ENCODE data around the gene AFAP1L1. TPM values are rescaled to one million over a fixed set of nuclear protein-coding genes. Genes with fewer than 3 reads are reported as not detected.

The AFAP1L1 gene
- total and polyA plus RNA-seq, 10 of the 15 experiments (the other 5 are each of a cell fraction or from before 2014, with no cell fraction given), result 0.11 TPM; not detected in 9

DNA sequence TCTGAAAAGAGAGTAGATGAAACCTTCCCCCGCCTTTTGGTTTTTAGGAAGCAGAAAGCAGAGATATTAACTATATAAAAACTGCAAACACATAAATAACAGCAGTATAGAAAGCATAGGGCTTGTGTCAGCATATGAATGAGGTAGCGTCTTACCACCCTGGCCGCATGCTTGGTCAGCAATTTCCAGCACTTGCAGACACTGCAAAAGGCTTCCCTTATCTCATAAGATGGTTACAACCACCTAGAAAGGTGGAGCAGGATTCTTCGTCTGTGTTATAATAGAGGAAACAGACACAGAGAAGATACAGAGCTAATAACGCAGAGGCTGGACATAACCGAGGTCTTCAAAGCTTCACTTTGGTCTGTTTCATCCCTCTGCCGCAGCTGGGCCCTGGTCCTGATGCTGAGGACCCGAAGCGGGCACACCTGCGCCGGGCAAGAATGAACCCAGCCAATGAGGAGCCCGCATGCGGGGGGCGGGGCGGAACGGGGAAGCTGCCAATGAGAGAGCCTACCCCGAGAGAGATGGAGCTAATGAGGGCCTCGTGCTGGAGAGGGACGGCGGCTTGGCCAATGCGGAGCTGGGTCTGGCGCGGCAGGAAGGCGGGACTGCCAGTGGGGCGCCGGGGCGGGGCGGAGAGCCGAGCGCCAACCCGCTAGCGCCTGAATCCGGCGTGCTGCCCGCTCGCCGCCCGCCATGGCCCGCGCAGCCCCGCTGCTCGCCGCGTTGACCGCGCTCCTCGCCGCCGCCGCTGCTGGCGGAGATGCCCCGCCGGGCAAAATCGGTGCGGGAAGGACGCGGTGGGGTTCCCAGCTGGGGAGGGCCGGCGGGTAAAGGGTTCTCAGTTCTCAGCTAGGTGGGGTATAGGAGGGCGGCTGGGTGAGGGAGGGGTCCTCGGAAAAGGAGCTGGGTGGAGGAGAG lies 86.0 kb downstream of the AFAP1L1 start, which contains the start of gene PCYOX1L (continued):
- TF ChIP-seq, protein P1, sequence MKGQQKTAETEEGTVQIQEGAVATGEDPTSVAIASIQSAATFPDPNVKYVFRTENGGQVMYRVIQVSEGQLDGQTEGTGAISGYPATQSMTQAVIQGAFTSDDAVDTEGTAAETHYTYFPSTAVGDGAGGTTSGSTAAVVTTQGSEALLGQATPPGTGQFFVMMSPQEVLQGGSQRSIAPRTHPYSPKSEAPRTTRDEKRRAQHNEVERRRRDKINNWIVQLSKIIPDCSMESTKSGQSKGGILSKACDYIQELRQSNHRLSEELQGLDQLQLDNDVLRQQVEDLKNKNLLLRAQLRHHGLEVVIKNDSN (IDR thresholded peaks at IDR 0.05; ENCODE audit: borderline replicate concordance, extremely low read length, insufficient read depth, low read depth, low read length), result peak; percentile 21
- TF ChIP-seq, protein P2, sequence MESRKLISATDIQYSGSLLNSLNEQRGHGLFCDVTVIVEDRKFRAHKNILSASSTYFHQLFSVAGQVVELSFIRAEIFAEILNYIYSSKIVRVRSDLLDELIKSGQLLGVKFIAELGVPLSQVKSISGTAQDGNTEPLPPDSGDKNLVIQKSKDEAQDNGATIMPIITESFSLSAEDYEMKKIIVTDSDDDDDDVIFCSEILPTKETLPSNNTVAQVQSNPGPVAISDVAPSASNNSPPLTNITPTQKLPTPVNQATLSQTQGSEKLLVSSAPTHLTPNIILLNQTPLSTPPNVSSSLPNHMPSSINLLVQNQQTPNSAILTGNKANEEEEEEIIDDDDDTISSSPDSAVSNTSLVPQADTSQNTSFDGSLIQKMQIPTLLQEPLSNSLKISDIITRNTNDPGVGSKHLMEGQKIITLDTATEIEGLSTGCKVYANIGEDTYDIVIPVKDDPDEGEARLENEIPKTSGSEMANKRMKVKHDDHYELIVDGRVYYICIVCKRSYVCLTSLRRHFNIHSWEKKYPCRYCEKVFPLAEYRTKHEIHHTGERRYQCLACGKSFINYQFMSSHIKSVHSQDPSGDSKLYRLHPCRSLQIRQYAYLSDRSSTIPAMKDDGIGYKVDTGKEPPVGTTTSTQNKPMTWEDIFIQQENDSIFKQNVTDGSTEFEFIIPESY (IDR thresholded peaks at IDR 0.05), result no peak
- TF ChIP-seq CHD2 (IDR thresholded peaks at IDR 0.05; ENCODE audit: borderline replicate concordance, low read depth, low read length) (peak; percentile 95), CHD1 (IDR thresholded peaks at IDR 0.05; ENCODE audit: low read depth, low read length) (peak; percentile 90; the same call in 1 of the 2 replicates), MYC (IDR thresholded peaks at IDR 0.05; ENCODE audit: insufficient read depth, insufficient read length, insufficient replicate concordance, low read length, severe bottlenecking) (peak; percentile 75), BCL11A (IDR thresholded peaks at IDR 0.05; ENCODE audit: low read depth, low read length) (no peak), HDAC6 (IDR thresholded peaks at IDR 0.05; ENCODE audit: unreplicated experiment) (no peak), IKZF1 (conservative IDR thresholded peaks at IDR 0.05) (peak; percentile 66), BHLHE40 (IDR thresholded peaks at IDR 0.05; ENCODE audit: borderline replicate concordance in 1 of 2, low read depth in 2 of 2, low read length in 1 of 2) (peak; percentile 58 to 87), RUNX3 (IDR thresholded peaks at IDR 0.05; ENCODE audit: low read length) (peak; percentile 9; the same call in 1 of the 2 replicates), HDGF (IDR thresholded peaks at IDR 0.05) (peak; percentile 68), ATF7 (IDR thresholded peaks at IDR 0.05; ENCODE audit: low read depth) (peak; percentile 98), TBL1XR1 (IDR thresholded peaks at IDR 0.05; ENCODE audit: low read depth, low read length) (no peak), NR2C2 (IDR thresholded peaks at IDR 0.05; ENCODE audit: borderline replicate concordance, control insufficient read depth, insufficient read length, low read depth) (no peak), MYB (IDR thresholded peaks at IDR 0.05; ENCODE audit: borderline replicate concordance, low read depth, low read length) (no peak), POLR2AphosphoS2 (IDR thresholded peaks at IDR 0.05; ENCODE audit: low read depth, low read length) (no peak)
- TF ChIP-seq, protein P3, sequence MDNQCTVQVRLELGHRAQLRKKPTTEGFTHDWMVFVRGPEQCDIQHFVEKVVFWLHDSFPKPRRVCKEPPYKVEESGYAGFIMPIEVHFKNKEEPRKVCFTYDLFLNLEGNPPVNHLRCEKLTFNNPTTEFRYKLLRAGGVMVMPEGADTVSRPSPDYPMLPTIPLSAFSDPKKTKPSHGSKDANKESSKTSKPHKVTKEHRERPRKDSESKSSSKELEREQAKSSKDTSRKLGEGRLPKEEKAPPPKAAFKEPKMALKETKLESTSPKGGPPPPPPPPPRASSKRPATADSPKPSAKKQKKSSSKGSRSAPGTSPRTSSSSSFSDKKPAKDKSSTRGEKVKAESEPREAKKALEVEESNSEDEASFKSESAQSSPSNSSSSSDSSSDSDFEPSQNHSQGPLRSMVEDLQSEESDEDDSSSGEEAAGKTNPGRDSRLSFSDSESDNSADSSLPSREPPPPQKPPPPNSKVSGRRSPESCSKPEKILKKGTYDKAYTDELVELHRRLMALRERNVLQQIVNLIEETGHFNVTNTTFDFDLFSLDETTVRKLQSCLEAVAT (IDR thresholded peaks at IDR 0.05), result 0 out of 2 replicates have a peak, but pooled peaks have one; percentile 14

Measured in GM12878 (cell line).